Dendritic cell treated with granulocyte-macrophage colony-stimulating factor and Interleukin-4, amounts not matched to agents 40 ng/mL and 50 ng/mL, for 4 days (primary cell): ENCODE data around the gene ECE1.
"Not testable (repeated sequence)": the region's sequence is repeated elsewhere in the genome, so short reads cannot be mapped to it uniquely, and the experiment has no call there.

Experiments
- H3K27ac Mint-ChIP-seq: one replicate; pipeline ENCODE4 v1.8.0; 2022; ENCODE audit warnings: mild to moderate bottlenecking, mixed read lengths
- H3K27me3 Mint-ChIP-seq: one replicate; pipeline ENCODE4 v1.8.0; 2022; ENCODE audit warnings: mild to moderate bottlenecking, mixed read lengths
- H3K36me3 Mint-ChIP-seq: one replicate; pipeline ENCODE4 v1.8.0; 2022; ENCODE audit warnings: low read depth, mixed read lengths
- H3K4me1 Mint-ChIP-seq: one replicate; pipeline ENCODE4 v1.8.0; 2022; ENCODE audit warnings: low read depth, mixed read lengths
- H3K4me3 Mint-ChIP-seq: one replicate; pipeline ENCODE4 v1.8.0; 2022; ENCODE audit warnings: mild to moderate bottlenecking, moderate library complexity, mixed read lengths
- H3K9me3 Mint-ChIP-seq: one replicate; pipeline ENCODE4 v1.8.0; 2022; ENCODE audit warnings: mixed read lengths
- intact Hi-C: fragments of 100-400 bp; cut with micrococcal nuclease; formaldehyde crosslinking; loops from one replicate; pipeline ENCODE4 v1.15.0; 2022

Gene ECE1

DNA sequence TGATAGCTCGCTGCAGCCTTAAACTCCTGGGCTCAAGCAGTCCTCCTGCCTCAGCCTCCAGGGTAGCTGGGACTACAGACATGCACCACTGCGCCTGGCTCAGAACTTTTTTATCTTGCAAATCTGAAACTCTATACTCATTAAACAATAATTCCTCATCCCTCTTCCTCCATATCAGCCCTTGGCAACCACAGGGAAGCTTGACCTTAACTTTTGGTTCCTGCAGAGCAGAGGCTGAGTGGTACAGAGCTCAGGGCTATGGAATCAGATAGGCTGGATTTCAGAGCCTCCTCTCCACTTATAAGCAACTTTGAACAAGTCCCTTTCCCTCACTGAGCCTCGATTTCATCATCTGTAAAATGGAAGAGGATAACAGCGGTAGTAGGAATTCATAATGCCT, 47.4 kb downstream of the ECE1 start:
- intact Hi-C loops = no loop called here
- no peaks in the 10 kb centered on the region for H3K4me1 Mint-ChIP-seq
- peaks cover 62% of the 10 kb centered on the region for H3K36me3 Mint-ChIP-seq
- H3K9me3 Mint-ChIP-seq = no peaks in the 10 kb centered on the region
- peaks cover 5% of the 10 kb centered on the region for H3K27me3 Mint-ChIP-seq
- H3K4me3 Mint-ChIP-seq = no peak overlapping the region
- H3K27ac Mint-ChIP-seq = no peak overlapping the region

DNA sequence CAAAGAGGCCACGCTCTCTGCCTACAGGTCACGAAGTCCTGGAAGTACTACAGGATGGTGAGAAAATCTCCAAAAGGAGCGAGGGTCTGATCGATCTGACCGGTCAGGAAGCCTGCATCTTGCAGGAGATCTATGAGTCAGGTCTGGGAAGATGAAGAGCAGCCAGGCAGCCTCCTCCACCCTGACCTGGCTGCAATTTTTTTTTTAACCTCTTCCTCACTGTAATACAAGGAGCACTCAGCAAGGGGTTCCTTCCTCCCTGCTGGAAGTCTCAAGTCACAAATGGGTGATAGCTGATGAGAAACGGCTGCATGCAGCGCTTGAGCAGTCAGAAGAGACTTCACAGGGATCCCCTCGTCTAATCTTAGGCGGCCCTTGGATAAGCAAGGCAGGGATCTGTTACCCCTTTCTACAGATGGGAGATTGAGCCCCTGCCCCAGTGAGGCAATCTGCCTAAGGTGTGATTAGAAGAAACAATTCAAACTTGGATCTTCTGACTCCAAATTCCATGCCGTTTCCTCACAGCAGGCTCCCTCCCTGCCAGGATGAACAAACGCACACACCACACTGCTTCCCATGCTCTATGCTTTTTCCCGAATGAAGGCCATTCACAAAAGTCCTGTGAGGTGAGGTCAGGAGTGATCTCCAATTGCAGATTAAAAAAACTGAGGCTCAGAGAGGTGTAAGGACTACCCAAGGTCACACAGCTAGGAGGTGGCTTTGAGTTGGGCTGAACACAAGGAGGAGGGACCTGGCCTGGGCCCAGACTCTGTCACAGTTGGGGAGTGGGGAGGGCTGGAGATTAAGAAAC, 48.3 kb downstream of the ECE1 start:
- Mint-ChIP-seq H3K27ac (no peak overlapping the region), H3K4me3 (no peak overlapping the region), H3K9me3 (no peaks in the 10 kb centered on the region), H3K4me1 (no peaks in the 10 kb centered on the region), H3K27me3 (peaks cover 1% of the 10 kb centered on the region), H3K36me3 (peaks cover 67% of the 10 kb centered on the region)
- intact Hi-C loops = no loop called here

DNA sequence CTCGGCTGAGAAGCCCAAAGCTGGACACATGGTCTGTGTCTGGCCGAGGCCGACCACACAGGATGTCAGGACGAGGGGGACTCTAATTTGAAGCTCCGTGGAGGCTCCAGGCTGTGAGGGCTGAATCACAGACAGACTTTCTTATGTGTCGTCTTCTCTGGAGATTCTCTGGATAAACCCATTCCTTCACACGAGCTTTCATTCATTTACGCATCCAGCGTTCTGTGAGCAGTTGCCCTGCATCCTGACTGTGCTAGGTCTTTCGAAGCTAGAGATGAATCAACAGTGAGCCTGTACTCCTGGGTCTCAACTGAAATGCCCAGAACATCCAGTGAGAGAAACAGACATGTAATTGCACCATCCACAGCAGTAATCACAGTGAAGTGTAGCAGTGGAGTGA, 49.6 kb downstream of the ECE1 start:
- H3K9me3 Mint-ChIP-seq = no peaks in the 10 kb centered on the region
- peaks cover 72% of the 10 kb centered on the region for H3K36me3 Mint-ChIP-seq
- H3K27ac Mint-ChIP-seq = no peak overlapping the region
- no peaks in the 10 kb centered on the region for H3K4me1 Mint-ChIP-seq
- no peaks in the 10 kb centered on the region for H3K27me3 Mint-ChIP-seq
- no peak overlapping the region for H3K4me3 Mint-ChIP-seq
- intact Hi-C loops = no loop called here

DNA sequence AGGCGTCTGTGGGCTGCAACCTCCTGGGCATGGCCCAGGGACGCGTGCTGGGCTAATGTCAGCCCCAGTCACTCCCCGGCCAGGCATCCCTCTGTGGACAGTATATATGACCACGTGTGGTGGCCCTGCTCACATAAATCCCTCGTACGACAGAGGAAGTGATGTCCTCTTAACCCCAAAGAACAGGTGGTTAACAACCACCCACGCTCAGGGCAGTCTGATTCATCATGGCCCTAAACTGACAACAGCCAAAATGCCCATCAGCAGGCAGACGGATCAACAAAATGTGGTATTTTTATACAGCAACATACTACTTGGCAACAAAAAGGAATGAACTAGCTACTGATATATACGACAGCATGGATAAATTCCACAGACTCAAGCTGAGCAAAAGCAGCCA, 51.0 kb downstream of the ECE1 start:
- Mint-ChIP-seq H3K9me3 (no peaks in the 10 kb centered on the region), H3K4me1 (no peaks in the 10 kb centered on the region), H3K36me3 (peaks cover 71% of the 10 kb centered on the region), H3K4me3 (no peak overlapping the region), H3K27me3 (no peaks in the 10 kb centered on the region), H3K27ac (no peak overlapping the region)
- intact Hi-C loops = no loop called here

DNA sequence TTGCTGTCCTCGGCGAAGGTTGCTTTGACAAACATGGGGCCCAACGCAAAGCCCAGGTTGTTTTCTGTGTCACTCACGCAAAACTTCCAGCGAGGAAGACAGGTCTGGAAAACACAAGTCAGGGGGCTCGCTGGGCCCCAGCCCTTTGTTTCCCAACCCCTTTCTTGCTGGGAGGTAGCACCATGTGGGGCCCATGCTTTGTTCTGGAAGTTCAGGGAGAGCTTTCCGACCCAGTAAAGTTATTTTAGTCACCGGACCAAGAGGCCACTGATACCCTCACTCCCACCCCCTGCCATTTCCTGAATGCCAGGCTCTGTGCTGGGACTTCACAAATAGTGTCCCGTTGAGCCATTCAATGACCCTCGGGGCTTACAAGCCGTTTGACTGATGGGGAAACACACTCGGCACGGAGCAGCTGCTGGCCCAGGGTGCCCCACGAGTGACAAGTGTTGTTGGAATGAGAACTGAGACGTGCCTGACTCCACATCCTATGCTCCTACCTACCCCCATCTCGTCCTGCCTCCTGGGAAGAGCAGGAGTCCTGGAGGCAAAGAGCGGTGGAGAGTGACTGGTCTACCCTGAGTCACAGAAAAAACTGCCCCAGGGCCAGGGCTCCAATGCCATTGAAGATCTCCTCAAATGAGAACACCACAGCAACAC, 52.0 kb downstream of the ECE1 start:
- Mint-ChIP-seq H3K27ac (no peak overlapping the region), H3K4me3 (no peak overlapping the region), H3K9me3 (no peaks in the 10 kb centered on the region), H3K4me1 (no peaks in the 10 kb centered on the region), H3K36me3 (peaks cover 67% of the 10 kb centered on the region), H3K27me3 (peaks cover 5% of the 10 kb centered on the region)
- intact Hi-C loops = no loop called here

DNA sequence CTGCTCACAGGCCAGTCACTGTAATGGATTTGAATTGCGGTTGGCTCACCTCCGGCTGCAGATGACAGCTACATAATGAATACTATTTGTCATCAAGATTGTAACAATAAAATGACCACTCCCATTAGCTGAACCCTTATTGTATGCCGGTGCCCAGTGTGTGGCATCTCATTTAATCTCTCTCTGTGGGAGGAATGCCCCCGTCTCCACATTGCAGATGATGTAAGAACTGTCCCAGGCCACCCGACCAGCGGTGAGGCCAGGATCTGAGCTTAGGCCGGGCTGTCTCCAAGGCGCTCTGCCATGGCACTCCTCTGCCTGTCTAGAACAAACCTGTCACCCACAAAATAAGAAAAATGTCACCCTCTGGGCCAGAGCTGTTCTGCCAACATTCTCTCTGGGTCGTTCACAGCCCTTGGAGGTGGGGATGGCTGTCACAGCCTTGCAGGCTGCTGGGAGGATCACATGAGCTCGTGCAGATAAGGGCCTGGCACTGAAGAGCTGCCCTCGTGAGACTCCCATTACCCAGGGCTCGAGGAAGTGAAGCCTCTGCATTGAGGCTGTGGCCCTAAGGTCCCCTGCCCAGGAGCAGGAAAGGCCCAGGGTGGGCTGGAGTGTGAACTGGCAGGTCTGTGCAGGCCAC, 52.7 kb downstream of the ECE1 start:
- H3K9me3 Mint-ChIP-seq = no peaks in the 10 kb centered on the region
- intact Hi-C loops = no loop called here
- no peaks in the 10 kb centered on the region for H3K4me1 Mint-ChIP-seq
- peaks cover 70% of the 10 kb centered on the region for H3K36me3 Mint-ChIP-seq
- H3K27ac Mint-ChIP-seq = no peak overlapping the region
- peaks cover 6% of the 10 kb centered on the region for H3K27me3 Mint-ChIP-seq
- H3K4me3 Mint-ChIP-seq = no peak overlapping the region

DNA sequence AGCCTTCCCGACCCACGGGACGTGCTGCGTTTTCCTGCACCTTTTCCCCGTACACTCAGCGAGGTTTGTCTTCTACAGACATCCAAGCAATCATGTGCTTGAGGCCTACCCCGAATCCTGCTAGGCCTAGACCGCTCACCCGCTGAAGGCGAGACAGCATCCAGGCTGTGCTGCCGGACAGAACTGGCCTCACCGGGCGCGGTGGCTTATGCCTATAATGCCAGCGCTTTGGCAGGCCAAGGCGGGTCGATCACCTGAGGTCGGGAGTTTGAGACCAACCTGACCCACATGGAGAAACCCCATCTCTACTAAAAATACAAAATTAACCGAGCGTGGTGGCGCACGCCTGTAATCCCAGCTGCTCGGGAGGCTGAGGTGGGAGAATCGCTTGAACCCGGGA, 54.1 kb downstream of the ECE1 start:
- no peak overlapping the region for H3K27ac Mint-ChIP-seq
- H3K27me3 Mint-ChIP-seq = peaks cover 6% of the 10 kb centered on the region
- H3K36me3 Mint-ChIP-seq = peaks cover 60% of the 10 kb centered on the region
- no peak overlapping the region for H3K4me3 Mint-ChIP-seq
- H3K4me1 Mint-ChIP-seq = no peaks in the 10 kb centered on the region
- intact Hi-C loops = no loop called here
- H3K9me3 Mint-ChIP-seq = no peaks in the 10 kb centered on the region

DNA sequence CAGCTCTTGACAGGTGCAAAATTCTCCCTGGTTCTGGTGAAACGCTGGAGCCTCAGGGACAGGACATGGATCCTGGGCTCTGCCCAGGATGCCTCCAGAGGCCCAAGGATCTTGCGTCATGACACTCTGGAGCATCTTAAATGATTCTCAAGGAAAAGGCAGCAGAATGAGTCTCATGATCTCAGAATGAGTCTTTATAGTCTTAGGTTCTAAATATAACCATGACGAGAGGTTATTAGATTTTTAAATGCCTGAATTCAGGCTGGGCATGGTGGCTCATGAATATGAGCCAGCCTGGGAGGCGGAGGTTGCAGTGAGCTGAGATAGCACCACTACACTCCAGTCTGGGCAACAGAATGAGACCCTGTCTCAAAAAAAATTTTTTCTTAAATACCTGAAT, 55.5 kb downstream of the ECE1 start:
- Mint-ChIP-seq H3K27ac (no peak overlapping the region), H3K36me3 (peaks cover 65% of the 10 kb centered on the region), H3K4me3 (no peak overlapping the region), H3K27me3 (peaks cover 8% of the 10 kb centered on the region), H3K9me3 (no peaks in the 10 kb centered on the region), H3K4me1 (no peaks in the 10 kb centered on the region)
- intact Hi-C loops = no loop called here

DNA sequence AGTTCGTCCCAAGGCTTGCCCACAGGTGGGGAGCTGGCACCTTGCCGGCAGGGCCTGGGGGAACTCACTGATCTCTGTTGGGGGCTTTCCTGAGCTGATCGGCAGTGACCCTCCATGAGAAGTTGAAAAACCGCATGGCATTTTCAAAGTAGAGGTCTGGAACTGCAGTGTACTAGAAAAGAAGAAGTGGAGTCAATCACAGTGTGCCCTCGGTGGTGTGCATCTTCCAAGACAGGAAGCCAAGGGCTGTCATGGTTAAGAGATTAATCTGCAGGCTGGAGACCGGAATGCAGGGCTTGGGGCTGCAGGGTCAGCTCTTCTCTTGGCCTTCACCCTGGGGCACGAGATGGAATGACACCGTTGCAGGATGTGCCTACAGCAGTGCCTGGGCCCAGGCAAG, 56.8 kb downstream of the ECE1 start:
- no peak overlapping the region for H3K27ac Mint-ChIP-seq
- H3K4me3 Mint-ChIP-seq = no peak overlapping the region
- H3K4me1 Mint-ChIP-seq = no peaks in the 10 kb centered on the region
- peaks cover 8% of the 10 kb centered on the region for H3K27me3 Mint-ChIP-seq
- intact Hi-C loops = loop anchor here (2.0 kb wide), 1 partner anchor 21 kb away; no protein-coding TSS in a partner anchor
- H3K36me3 Mint-ChIP-seq = peaks cover 57% of the 10 kb centered on the region
- H3K9me3 Mint-ChIP-seq = no peaks in the 10 kb centered on the region

DNA sequence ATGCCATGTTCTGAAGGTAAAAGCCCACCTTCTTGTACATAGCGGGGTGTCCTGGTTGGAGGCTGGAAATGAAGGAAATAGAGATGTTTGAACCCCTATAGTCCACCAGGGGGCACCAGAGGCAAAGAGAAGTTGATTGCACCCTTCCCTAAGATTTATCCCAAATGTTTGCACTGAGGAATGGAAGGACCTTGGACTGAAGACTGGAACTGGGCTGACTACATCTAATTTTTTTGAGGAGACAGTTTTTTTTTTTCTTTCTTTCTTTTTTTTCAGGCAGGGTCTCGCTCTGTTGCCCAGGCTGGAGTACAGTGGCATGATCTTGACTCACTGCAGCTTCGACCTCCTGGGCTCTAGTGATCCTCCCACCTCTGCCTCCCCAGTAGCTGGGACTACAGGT, 58.2 kb downstream of the ECE1 start:
- peaks cover 8% of the 10 kb centered on the region for H3K27me3 Mint-ChIP-seq
- no peak overlapping the region for H3K27ac Mint-ChIP-seq
- no peaks in the 10 kb centered on the region for H3K9me3 Mint-ChIP-seq
- peaks cover 53% of the 10 kb centered on the region for H3K36me3 Mint-ChIP-seq
- H3K4me3 Mint-ChIP-seq = no peak overlapping the region
- intact Hi-C loops = loop anchor here (1.0 to 2.0 kb wide), 2 partner anchors 23 to 136 kb away; no protein-coding TSS in a partner anchor
- no peaks in the 10 kb centered on the region for H3K4me1 Mint-ChIP-seq

DNA sequence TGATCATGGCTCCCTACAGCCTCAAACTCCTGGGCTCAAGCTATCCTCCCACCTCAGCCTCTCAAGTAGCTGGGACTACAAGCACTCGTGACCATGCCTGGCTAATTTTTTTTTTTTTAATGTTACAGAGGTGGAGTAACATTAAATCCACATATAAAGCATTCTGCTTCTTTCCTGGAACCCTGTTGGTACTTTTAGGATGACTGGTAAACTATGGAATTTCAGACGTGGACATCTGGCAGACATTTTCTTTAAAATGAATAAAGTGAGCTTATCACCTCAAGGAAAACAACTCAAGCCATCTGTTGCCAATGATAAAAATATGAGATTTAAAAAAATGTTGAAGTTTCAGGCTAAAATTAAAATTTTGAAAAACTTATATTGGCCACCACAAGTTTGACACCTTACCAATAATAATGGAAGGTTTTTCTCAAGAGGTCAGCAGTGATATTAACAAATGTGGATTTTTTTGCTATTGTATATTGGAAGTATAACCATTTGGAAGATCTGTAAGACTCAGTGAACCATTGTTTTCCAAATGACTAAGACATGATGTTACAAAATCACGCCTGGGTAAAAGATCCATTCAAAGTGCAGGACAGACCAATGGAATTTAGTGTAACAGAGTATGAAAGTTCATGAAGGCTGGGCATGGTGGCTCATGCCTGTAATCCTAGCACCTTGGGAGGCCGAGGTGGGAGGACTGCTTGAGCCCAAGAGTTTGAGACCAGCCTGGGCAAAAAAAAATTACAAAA, 60.8 kb downstream of the ECE1 start:
- intact Hi-C loops = no loop called here
- H3K9me3 Mint-ChIP-seq = no peaks in the 10 kb centered on the region
- H3K27ac Mint-ChIP-seq = no peak overlapping the region
- H3K4me3 Mint-ChIP-seq = no peak overlapping the region
- H3K36me3 Mint-ChIP-seq = peaks cover 48% of the 10 kb centered on the region
- H3K27me3 Mint-ChIP-seq = peaks cover 8% of the 10 kb centered on the region
- no peaks in the 10 kb centered on the region for H3K4me1 Mint-ChIP-seq

DNA sequence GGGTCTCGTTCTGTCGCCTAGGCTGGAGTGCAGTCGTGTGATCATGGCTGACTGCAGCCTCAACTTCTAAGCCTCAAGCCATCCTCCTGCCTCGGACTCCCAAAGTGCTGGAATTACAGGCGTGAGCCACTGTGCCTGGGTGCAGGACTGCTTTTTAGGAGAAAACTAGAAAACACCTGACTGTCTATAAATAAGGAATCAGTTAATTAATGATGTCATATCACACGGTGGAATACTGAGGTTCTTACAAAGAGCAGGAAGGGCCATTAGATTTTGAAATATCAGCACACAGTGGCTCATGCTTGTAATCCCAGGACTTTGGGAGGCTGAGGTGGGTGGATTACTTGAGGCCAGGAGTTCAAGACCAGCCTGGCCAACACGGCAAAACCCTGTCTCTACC, 62.0 kb downstream of the ECE1 start:
- H3K27me3 Mint-ChIP-seq, H3K27ac Mint-ChIP-seq, intact Hi-C loops, H3K4me3 Mint-ChIP-seq, H3K9me3 Mint-ChIP-seq, H3K4me1 Mint-ChIP-seq: not testable (repeated sequence)
- H3K36me3 Mint-ChIP-seq = peaks cover 43% of the 10 kb centered on the region

DNA sequence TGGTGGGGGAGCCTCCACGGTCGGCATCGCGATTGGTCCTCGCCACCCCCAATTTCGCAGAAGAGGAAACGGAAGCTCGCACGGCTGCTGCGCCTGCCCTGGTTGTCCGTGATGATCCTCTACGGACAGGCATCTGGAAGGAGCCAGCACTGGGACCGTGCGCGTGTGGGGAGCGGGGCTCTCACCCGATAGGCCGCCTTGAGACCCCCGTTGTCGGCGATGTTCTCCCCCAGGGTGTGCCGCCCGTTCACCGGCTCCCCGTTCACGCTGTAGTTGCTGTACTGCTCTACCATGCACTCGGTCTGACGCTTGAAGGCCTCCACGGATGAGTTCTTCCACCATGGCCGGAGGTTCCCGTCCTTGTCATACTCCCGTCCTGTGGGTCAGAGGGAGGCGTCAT, 65.2 kb downstream of the ECE1 start:
- no peak overlapping the region for H3K27ac Mint-ChIP-seq
- no peak overlapping the region for H3K4me3 Mint-ChIP-seq
- intact Hi-C loops = no loop called here
- H3K27me3 Mint-ChIP-seq = no peaks in the 10 kb centered on the region
- no peaks in the 10 kb centered on the region for H3K9me3 Mint-ChIP-seq
- no peaks in the 10 kb centered on the region for H3K4me1 Mint-ChIP-seq
- peaks cover 55% of the 10 kb centered on the region for H3K36me3 Mint-ChIP-seq

DNA sequence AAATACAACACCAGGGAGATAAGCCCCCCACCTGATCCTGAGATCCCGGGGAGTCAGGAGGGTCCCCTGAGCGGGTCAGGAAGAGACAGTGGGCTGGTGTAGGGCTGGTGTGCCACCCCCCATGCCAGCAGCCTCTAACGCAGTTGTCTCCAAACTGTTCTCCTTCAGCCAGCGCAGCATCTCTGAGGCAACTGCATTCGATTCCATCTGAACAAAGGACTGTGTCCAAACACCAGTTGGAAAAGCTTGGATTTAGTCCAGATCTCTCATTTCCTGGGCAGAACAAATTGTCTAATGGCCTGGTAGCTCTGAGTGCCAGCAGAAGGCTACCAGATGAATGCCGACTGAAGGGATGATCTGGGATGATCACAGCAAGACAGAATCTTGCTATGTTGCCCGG, 69.4 kb downstream of the ECE1 start:
- Mint-ChIP-seq H3K27ac (no peak overlapping the region), H3K4me3 (no peak overlapping the region), H3K4me1 (no peaks in the 10 kb centered on the region), H3K27me3 (no peaks in the 10 kb centered on the region), H3K9me3 (no peaks in the 10 kb centered on the region), H3K36me3 (peaks cover 52% of the 10 kb centered on the region)
- intact Hi-C loops = no loop called here
